HG03060 (cell line): ENCODE measurements around the gene SNAP29.
A peak's percentile ranks its signal among the peaks of the same experiment; 100 is the strongest.
"Not testable (repeated sequence)": the region's sequence is repeated elsewhere in the genome, so short reads cannot be mapped to it uniquely, and the experiment has no call there.

ENCODE experiments used
- ATAC-seq: cut with Tn5 transposase; IDR thresholded peaks from one replicate; pipeline ENCODE4 v1.9.1; 2021; ENCODE audit warnings: low read depth, moderate number of reproducible peaks; ENCODE audit not compliant: unreplicated experiment

The SNAP29 gene

GRCh38 chr22:20897737-20898136 lies 38.9 kb downstream of the SNAP29 start:
- not testable (repeated sequence) for ATAC-seq

GRCh38 chr22:20899827-20900423 lies 41.1 kb downstream of the SNAP29 start:
- no peak for ATAC-seq

- ATAC-seq: not testable (repeated sequence)
Observed at GRCh38 chr22:20901093-20902033, 42.6 kb downstream of the SNAP29 start.

- no peak for ATAC-seq
Observed at GRCh38 chr22:20903093-20903492, 44.3 kb downstream of the SNAP29 start.

GRCh38 chr22:20904008-20904979 lies 45.5 kb downstream of the SNAP29 start:
- ATAC-seq: no peak

- ATAC-seq: no peak
Observed at GRCh38 chr22:20904980-20905355, 46.2 kb downstream of the SNAP29 start.

GRCh38 chr22:20905415-20906386 lies 46.9 kb downstream of the SNAP29 start:
- no peak for ATAC-seq

- ATAC-seq: no peak
Observed at GRCh38 chr22:20906387-20906767, 47.6 kb downstream of the SNAP29 start.

- ATAC-seq: not testable (repeated sequence)
Observed at GRCh38 chr22:20908717-20909116, 49.9 kb downstream of the SNAP29 start.

GRCh38 chr22:20909543-20910303 lies 50.9 kb downstream of the SNAP29 start:
- ATAC-seq: no peak

GRCh38 chr22:20912494-20912893 lies 53.7 kb downstream of the SNAP29 start:
- ATAC-seq: no peak

- peak; percentile 64 for ATAC-seq
Observed at GRCh38 chr22:20916916-20917810, 58.4 kb downstream of the SNAP29 start, which contains the start of gene CRKL. Gene CRKL (plus strand): TSS chr22:20917407. CDS start chr22:20917935, 528 bp downstream.

GRCh38 chr22:20918663-20919218 lies 59.9 kb downstream of the SNAP29 start:
- no peak for ATAC-seq

- no peak for ATAC-seq
Observed at GRCh38 chr22:20919718-20920117, 60.9 kb downstream of the SNAP29 start.

- ATAC-seq: no peak
Observed at GRCh38 chr22:20920881-20921203, 62.0 kb downstream of the SNAP29 start.

GRCh38 chr22:20922141-20922751 lies 63.4 kb downstream of the SNAP29 start:
- ATAC-seq: no peak

- no peak for ATAC-seq
Observed at GRCh38 chr22:20926243-20926642, 67.4 kb downstream of the SNAP29 start.
